Measurements from ENCODE around the gene DDX1. TPM values are rescaled to one million over a fixed set of nuclear protein-coding genes. Genes with fewer than 3 reads are reported as not detected.

The DDX1 gene
- total RNA-seq, 1 experiment from 2014 or later, result 37.5 TPM

Other genes starting within 250 kb of the DDX1 start
- 29.9 and 30.4 TPM in 2 replicates for gene NBAS, start 30.5 kb upstream of the DDX1 start, total RNA-seq (2014; rRNA removed; shearing (Covaris generic); ENCODE audit: low replicate concordance)

Measured in Karpas-422 (cell line).